ENCODE measurements around the gene GRM4.
A peak's percentile ranks its signal among the peaks of the same experiment; 100 is the strongest.

GRM4 gene

DNA sequence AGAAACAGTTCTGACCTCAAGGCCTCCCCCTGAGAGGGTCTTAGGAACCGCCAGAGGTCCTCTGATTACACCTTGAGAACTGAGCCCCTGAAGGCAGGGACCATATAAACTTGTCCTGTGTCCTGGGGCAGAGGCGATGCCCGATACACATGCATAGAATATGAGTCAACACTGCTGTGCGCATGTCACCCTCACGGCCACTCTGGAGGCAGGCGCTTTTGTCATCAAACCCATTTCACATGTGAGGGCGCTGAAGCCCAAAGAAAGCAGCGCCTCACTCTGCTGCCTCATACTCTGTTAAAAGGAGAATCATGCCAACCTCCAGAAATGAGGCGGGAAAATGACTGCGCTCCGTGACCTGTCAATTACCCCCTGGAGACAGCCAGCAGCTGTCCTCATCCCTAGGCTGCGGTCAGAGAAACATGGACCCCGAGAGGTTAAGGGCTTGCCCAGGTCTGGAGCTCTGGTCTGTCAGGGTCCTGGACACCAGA, 158.3 kb downstream of the GRM4 start:
- DNase-seq (ENCODE audit: low read depth in 2 of 2), result no peak
- TF ChIP-seq, protein P1, sequence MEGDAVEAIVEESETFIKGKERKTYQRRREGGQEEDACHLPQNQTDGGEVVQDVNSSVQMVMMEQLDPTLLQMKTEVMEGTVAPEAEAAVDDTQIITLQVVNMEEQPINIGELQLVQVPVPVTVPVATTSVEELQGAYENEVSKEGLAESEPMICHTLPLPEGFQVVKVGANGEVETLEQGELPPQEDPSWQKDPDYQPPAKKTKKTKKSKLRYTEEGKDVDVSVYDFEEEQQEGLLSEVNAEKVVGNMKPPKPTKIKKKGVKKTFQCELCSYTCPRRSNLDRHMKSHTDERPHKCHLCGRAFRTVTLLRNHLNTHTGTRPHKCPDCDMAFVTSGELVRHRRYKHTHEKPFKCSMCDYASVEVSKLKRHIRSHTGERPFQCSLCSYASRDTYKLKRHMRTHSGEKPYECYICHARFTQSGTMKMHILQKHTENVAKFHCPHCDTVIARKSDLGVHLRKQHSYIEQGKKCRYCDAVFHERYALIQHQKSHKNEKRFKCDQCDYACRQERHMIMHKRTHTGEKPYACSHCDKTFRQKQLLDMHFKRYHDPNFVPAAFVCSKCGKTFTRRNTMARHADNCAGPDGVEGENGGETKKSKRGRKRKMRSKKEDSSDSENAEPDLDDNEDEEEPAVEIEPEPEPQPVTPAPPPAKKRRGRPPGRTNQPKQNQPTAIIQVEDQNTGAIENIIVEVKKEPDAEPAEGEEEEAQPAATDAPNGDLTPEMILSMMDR (IDR thresholded peaks at IDR 0.05; ENCODE audit: low read depth, low read length), result no peak
- H3K4me3 ChIP-seq (replicated peaks in 1 of 2; ENCODE audit: low read depth in 2 of 2, low read length in 2 of 2), result no peak overlapping the region

DNA sequence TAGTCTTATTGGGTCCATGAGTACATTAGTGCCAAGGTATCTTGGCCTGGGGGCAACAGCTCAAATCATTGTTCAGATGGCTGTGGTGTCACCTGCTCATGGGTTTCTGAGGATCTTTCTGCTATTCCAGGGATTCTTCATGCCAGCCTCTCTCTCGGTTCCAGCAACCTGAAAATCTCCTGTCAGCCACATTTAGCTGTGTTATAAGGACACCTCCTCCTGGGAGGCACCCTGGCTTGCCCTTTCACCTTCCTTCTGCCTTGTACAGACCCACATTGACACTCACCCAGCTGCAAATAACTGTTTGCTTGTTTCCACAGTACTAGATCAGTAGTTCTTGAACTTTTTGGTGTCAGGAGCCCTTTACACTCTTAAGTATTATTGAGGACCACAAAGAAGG, 159.9 kb downstream of the GRM4 start:
- TF ChIP-seq, protein P1 (IDR thresholded peaks at IDR 0.05; ENCODE audit: low read depth, low read length), result no peak
- no peak for DNase-seq (ENCODE audit: low read depth in 2 of 2)
- no peak overlapping the region for H3K4me3 ChIP-seq (replicated peaks in 1 of 2; ENCODE audit: low read depth in 2 of 2, low read length in 2 of 2)

DNA sequence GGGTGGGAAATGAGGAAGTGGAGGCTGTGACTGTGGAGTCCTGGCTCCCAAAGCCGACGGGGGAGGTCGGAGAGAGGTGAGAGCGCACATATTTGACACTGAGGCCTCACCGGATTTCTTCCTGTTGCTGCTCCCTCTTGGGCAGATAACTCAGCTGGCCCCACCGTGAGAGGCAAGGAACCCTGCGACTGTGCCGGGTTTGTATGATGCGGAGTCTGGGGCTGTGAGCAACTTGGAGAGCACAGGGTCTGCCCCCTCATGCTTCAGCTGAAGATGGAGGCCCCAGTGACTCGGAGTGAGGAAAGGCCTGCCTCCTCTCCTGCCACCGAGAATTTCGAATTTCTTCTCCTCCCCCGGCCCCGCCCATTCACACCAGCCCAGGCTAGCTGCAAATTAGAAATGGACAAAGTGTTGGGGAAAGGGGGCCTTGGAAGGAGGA, 160.6 kb downstream of the GRM4 start:
- no peak for DNase-seq (ENCODE audit: low read depth in 2 of 2)
- TF ChIP-seq, protein P1 (IDR thresholded peaks at IDR 0.05; ENCODE audit: low read depth, low read length), result no peak
- no peak overlapping the region for H3K4me3 ChIP-seq (replicated peaks in 1 of 2; ENCODE audit: low read depth in 2 of 2, low read length in 2 of 2)

DNA sequence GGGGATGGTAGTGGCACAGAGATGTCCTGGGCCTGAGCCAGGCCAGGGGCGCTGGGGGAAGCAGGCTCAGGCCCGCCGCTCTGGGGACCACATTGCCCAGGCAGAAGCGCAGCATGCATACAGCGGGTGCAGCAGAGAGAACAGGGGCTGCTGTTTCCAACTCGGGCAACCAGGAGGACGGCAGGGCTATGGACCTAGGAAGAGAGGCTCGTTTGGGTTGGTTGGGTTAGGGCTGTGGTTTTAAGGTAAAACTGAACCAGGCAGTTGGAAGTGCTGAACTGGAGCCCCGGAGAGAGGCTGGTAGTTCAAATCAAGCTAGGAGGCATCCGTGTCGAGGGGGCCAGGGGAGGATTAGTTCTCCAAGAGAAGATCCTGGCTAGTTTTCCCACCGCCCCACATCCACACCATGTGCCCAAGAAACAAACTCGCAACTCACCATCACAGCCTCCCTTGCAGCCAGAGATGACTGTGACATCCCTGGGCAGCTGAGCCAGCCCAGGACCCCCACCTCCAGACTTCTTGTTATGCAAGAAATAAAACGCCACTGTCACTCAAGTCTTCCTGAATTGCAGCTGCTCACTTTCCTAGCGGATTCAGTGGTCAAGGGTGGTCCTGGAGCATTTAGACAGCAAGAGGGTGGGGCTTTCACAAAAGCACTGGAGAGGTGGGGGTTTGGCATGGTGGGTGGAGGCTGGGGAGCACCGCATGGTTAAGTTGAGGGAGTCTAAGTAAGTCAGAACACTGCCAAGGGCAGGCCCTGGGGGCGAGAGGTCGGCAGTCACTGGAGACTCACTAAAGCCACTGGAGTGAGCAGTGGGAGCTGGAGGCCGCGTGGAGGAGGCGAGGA, 161.2 kb downstream of the GRM4 start:
- TF ChIP-seq, protein P1 (IDR thresholded peaks at IDR 0.05; ENCODE audit: low read depth, low read length), result no peak
- H3K4me3 ChIP-seq (replicated peaks in 1 of 2; ENCODE audit: low read depth in 2 of 2, low read length in 2 of 2), result no peak overlapping the region
- no peak for DNase-seq (ENCODE audit: low read depth in 2 of 2)

DNA sequence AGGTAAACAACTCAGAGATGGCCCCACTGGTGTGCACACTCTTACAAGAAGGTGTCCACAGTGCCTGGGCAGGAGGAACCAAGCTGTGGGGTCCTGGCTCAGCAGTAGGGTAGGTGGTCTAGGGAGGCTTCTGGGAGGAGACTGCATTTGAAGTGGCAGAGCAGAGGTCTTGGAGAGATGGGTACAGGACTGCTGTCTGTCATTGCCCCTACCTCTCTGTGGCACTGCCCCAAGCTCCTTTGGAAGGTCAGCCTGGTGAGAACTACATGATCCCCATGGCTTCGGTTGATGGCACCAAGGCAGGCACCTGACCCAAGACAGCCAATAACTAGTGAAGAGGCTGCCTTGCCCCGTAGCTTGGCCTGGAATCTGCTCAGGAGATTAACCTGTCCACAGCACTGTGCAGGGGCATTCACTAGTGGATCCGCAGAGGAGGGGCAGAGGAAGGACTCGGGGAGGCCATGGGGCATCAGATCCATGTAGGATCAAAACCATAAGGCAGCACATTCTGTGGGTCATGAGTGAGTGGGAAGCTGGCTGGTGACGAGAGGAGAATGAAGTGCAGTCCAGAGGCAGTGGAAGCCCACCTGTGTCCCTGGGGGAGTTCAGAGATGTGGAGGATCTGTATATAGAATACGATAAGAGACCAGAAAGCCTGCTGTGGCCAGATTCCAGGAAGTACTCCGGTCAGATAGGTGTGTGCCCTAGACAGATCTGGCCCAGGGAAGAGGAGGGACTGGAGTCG, 162.0 kb downstream of the GRM4 start:
- DNase-seq (ENCODE audit: low read depth in 2 of 2), result no peak
- TF ChIP-seq, protein P1 (IDR thresholded peaks at IDR 0.05; ENCODE audit: low read depth, low read length), result no peak
- H3K4me3 ChIP-seq (replicated peaks in 1 of 2; ENCODE audit: low read depth in 2 of 2, low read length in 2 of 2), result no peak overlapping the region

DNA sequence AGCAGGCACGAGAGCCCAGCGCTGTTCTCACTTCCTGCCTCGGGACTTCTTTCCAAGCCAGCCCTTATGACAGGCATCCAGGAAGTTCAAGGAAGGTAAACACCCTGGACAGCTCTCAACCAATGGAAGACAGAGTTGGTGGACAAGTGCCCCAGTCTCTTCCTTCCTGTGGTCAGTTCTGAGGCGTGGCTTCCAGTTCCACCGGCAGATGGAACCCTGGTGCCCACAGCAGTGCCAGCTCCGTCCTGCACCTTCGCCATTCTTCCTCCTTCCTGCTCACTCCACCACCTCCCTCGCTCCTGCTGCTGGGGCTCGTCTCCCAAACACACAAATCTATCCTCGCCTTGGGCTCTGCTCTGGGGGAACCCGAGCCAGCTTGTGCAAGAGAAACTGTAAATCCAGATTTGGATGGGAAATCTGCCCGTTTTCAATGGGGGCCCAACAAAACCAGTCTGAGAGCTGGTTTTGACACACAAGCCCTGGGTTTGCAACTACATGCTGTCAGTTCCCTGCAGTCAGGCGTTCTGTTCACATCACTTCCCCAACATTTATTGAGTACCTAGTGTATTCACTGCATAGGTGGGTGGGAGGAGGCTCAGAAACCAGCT, 162.7 kb downstream of the GRM4 start:
- TF ChIP-seq, protein P1 (IDR thresholded peaks at IDR 0.05; ENCODE audit: low read depth, low read length), result no peak
- H3K4me3 ChIP-seq (replicated peaks in 1 of 2; ENCODE audit: low read depth in 2 of 2, low read length in 2 of 2), result no peak overlapping the region
- DNase-seq (ENCODE audit: low read depth in 2 of 2), result peak in 1 of 2 donors; percentile 6

All from cardiac fibroblast (primary cell).